HG03097 (cell line): ENCODE measurements around the gene ZFAND4.
"Not testable (repeated sequence)": the region's sequence is repeated elsewhere in the genome, so short reads cannot be mapped to it uniquely, and the experiment has no call there.

Experiments
- ATAC-seq: cut with Tn5 transposase; IDR thresholded peaks from one replicate; pipeline ENCODE4 v1.9.1; 2021; ENCODE audit not compliant: unreplicated experiment, low FRiP score

The ZFAND4 gene

GRCh38 chr10:45672181-45673073, at the start of gene ZFAND4:
Gene ZFAND4 (minus strand): TSS chr10:45672772. CDS start chr10:45663725, 9,047 bp downstream.
- peak; percentile 98 for ATAC-seq

DNA sequence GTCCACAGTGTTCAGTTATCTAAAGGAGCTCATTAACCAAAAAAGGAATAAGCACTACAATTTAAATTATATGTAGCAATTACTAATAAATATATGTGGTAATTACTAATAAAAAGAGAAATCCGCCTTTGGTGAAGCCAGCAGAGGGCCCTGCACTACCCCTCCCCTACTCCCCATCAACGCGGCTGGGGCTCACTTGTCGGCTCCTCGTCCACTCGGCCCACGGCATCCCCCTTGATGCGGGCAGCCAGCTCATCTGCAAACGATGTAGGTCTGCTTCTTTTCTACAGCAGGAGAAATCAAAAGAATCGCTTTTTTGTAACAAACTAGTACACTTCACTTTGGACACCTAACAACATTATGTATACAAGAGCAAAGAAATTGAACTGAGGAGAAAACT, 48.9 kb upstream of the ZFAND4 start:
- ATAC-seq: not testable (repeated sequence)

GRCh38 chr10:45717642-45718041, 45.1 kb upstream of the ZFAND4 start:
- ATAC-seq: not testable (repeated sequence)

DNA sequence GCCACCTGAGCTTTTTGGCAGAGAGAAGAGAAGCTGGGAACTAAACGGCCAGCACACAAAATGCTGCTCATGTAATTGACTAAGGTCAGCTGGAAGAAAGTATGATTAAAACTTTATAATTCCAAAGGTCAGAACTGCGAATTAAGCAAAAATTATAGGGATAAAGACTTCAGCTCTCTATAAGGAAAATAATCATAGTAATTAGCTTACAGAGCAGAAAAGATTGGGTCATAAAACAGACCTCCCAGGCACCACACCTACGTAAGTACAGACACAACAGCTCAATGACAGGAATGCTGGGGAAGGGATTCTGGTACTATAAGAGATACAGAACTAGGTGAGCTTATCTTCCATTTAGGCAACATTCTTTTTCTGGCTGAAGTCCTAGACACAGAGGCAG, 44.5 kb upstream of the ZFAND4 start:
- ATAC-seq: not testable (repeated sequence)

GRCh38 chr10:45711223-45711622, 38.7 kb upstream of the ZFAND4 start:
- ATAC-seq: not testable (repeated sequence)

- peak; percentile 65 for ATAC-seq
These were observed 37.7 kb upstream of the ZFAND4 start for GRCh38 chr10:45710200-45710796.

GRCh38 chr10:45678467-45678866, 5.9 kb upstream of the ZFAND4 start:
- ATAC-seq: not testable (repeated sequence)

- ATAC-seq: no peak
These were observed 2.8 kb upstream of the ZFAND4 start for GRCh38 chr10:45675388-45675787.

DNA sequence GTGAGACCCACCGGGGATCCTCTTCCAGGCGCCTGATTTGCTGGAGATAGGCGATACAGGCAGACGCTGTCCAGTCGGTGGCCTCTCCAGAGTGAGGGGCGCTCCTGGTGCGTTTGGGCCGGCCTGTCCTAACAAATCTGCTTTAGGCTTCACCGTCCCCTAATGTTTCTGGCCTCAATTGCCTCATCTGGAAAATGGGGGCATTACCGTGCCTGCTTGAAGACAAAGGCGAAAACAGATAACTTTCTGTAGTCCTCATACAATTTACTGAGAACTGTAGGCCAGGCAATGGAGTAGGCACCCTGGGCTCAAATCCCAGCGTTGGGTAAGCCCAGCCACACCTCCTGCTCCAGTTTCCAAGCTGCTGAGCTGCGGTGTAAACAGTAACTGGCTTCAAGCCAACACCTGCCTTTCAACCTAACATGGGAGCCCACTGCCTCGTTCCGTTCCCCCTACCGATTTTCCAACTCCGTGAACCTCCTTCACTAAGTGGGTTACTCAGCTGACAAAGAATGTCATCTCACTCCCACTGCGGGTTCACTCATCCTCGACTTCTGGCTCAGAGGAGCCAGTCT, 589 bp upstream of the ZFAND4 start:
- no peak for ATAC-seq

DNA sequence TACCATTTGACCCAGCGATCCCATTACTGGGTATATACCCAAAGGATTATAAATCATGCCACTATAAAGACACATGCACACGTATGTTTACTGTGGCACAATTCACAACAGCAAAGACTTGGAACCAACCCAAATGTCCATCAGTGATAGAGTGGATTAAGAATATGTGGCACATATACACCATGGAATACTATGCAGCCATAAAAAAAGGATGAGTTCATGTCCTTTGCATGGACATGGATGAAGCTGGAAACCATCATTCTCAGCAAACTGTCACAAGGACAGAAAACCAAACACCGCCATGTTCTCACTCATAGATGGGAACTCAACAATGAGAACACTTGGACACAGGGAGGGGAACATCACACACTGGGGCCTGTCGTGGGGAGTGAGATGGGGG, 1.3 kb downstream of the ZFAND4 start:
- ATAC-seq: not testable (repeated sequence)

GRCh38 chr10:45669897-45670296, 2.7 kb downstream of the ZFAND4 start:
- ATAC-seq: not testable (repeated sequence)

- ATAC-seq: no peak
These were observed 11.6 kb downstream of the ZFAND4 start for GRCh38 chr10:45660876-45661411.

DNA sequence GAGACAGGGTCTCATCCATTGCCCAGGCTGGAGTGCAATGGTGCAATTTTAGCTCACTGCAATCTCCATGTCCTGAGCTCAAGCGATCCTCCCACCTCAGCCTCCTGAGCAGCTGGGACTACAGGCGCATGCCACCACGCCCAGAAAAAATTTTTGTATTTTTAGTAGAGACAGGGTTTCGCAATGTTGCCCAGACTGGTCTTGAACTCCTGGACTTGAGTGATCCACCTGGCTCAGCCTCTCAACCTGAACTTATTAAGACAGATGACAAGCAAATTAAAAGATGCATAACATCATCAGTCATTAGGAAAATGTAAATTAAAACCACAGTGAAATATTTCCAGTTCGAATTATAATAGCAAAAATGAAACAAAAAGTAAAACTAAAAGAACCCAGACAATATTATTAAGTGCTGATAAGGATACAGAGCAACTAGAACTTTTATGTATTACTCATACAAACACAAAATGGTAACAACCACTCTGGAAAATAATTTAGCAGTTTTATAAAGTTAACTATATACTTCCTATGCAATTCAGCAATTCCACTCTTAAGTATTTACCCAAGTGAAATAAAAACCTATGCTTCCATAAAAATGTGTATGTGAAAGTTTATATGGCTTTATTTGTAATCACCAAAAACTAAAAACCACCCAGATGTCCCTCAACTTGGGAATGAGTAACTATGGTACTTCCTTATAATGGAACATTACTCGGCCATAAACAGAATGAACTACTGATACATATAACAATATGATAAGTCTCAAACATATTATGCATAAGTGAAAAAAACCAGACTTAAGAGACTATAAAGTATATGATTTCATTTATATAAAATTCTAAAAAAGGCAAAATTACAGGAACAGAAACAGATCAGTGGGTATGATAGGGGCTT, 15.3 kb downstream of the ZFAND4 start:
- no peak for ATAC-seq

- ATAC-seq: no peak
These were observed 17.4 kb downstream of the ZFAND4 start for GRCh38 chr10:45655219-45655618.

DNA sequence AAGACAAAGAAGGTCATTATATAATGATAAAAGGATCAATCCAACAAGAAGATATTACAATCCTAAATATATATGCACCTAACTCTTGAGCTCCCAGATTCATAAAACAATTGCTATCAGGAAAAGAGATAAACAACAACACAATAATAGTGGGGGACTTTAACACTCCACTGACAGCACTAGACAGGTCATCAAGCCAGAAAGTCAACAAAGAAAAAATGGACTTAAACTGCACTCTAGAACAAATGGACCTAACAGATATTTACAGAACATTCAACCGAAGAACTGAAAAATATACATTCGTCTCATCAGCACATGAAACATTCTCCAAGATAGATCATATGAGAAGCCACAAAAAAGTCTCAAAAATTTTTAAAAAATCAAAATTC, 17.8 kb downstream of the ZFAND4 start:
- ATAC-seq: not testable (repeated sequence)

DNA sequence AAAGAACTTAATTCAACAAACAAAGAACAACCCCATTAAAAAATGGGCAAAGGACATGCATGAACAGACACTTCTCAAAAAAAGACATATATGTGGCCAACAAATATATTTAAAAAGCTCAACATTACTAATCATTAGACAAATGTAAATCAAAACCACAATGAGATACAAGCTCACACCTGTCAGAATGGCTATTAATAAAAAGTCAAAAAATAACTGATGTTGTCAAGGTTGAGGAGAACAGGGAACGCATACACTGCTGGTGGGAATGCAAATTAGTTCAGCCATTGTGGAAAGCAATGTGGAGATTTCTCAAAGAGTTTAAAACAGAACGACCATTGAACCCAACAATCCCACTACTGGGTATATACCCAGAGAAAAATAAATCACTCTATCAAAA, 19.1 kb downstream of the ZFAND4 start:
- no peak for ATAC-seq

- no peak for ATAC-seq
These were observed 20.1 kb downstream of the ZFAND4 start for GRCh38 chr10:45652511-45652910.

- no peak for ATAC-seq
These were observed 23.3 kb downstream of the ZFAND4 start for GRCh38 chr10:45649296-45649695.

GRCh38 chr10:45647118-45647517, 25.5 kb downstream of the ZFAND4 start:
- no peak for ATAC-seq

DNA sequence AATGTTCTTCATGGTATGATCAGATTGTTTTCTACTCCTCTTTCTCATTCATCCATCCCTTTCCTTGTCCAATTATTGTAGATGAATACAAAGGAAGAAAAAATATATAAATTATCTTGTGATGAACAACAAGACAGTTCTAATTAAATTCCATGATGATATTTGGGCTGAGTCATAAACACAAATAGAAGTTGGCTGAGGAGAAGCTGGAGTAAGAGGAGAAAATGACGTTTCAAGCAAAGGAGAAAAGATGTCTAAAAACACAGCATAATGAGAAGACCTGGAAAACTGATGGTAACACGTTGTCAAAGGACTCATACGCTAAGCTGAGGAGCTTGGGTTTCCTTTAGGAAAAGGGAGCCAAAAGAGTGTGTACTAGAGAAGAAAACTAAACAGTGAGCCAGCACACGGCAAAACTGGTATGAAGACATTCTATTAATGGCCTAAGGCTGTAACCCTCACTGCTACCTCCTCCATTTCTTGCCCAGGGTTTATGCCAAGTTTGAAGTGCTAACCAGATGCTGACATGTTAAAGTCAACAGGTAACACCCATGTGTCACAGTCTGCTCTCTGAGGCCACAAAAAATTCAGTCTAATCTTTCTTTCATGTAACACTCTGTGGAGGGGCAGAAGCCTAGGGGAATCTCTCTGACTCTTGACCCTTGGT, 26.1 kb downstream of the ZFAND4 start:
- no peak for ATAC-seq
